GM04504 (cell line): ENCODE measurements around the gene OR51B5.
"Not testable (repeated sequence)": the region's sequence is repeated elsewhere in the genome, so short reads cannot be mapped to it uniquely, and the experiment has no call there.

Source experiments
- DNase-seq: peaks from one replicate; pipeline ENCODE4 v3.0.0-alpha.2; 2012; ENCODE audit warnings: low read depth

OR51B5 gene, protein sequence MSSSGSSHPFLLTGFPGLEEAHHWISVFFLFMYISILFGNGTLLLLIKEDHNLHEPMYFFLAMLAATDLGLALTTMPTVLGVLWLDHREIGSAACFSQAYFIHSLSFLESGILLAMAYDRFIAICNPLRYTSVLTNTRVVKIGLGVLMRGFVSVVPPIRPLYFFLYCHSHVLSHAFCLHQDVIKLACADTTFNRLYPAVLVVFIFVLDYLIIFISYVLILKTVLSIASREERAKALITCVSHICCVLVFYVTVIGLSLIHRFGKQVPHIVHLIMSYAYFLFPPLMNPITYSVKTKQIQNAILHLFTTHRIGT

GRCh38 chr11:5343474-5344335 is at the start of gene OR51B5:
Gene OR51B5 (minus strand): TSS chr11:5343524. CDS start chr11:5343524, 0 bp downstream.
- DNase-seq = no peak

DNA sequence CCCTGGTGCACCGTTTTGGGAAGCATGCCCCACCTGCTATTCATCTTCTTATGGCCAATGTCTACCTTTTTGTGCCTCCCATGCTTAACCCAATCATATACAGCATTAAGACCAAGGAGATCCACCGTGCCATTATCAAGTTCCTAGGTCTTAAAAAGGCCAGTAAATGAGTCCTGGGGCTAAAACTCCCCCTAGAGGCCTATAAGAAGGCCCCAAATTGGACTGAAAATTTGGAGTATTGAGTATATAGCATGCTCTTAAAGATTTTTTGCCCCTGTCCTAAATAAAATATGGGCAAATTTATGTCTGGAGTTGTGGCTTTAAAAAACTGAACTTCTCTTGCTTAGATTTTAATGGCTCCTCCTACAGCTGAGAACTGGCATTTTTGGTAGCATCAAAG is 46.9 kb upstream of the OR51B5 start:
- DNase-seq = no peak

DNA sequence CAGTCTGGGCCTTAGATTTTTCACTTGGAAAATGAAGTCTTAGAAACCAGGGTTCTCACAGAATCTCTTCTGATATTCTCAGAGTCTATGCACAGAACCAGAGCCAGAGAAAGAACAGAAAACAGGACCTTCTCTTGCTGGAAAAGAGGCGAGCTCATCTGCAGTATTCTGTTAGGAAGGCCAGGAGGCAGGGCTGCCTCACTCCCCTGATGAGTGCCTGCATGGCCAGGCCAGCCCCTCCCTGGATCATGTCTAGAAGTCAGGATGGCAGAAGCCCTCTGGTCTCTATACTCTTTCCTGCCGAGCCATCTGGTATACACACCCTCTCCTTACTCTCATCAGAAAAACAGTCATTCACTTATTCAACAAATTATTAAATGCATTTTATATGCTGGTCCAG is 41.0 kb upstream of the OR51B5 start:
- DNase-seq = no peak

GRCh38 chr11:5383576-5383975 is 40.3 kb upstream of the OR51B5 start, which contains the start of gene OR51M1:
Gene OR51M1 (plus strand): TSS chr11:5383812. CDS start chr11:5389399, 5,587 bp downstream.
- no peak for DNase-seq

DNA sequence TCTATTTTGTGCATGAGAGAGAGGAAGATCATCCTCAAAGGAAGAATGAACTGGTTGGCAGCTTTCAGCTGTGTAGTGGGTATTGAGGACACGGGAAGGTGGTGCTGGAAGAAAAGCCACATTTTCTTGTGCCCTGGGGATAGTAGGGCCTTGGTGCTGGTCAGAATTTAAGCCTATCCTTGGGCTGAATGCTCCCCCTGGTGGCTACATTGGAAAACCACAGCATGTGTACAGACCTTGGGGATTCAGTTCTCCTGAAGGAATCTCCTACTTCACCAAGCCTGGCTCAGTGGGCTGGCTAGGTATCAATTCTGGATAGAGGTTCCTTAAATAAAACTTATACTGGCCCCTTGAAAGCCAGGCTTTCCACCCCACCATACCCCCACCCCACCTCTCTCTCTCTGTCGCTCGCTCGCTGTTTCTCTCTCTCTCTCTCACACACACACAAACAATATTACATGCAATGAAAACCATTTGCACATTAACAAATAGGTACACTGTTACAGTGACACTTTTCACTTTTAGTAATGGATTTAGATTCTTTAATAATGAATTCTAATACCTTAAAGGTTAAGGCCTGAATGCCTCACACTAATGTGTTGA is 37.5 kb upstream of the OR51B5 start:
- peak; percentile 46 for DNase-seq

DNA sequence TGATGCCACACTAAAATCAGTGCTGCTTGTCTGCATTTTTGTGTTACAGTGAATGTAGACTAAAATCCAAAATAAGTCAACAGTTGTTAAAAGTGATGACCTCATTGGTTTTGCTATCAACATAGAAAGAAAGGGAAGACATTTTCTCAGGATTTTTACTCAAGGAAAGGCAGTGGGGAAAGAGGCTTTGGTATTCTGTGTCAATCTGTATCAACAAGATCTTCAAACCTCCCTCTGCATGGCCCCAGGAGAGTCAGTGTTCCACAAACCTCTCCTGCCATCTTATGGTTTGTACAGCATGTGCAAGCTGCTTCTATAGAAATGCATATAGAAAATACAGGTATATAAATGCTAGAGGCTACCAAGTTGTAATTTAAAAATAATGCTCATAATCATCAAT is 26.5 kb upstream of the OR51B5 start:
- peak; percentile 34 for DNase-seq

GRCh38 chr11:5368502-5369043 is 25.2 kb upstream of the OR51B5 start:
- DNase-seq = no peak

GRCh38 chr11:5367448-5368074 is 24.2 kb upstream of the OR51B5 start:
- peak; percentile 29 for DNase-seq

DNA sequence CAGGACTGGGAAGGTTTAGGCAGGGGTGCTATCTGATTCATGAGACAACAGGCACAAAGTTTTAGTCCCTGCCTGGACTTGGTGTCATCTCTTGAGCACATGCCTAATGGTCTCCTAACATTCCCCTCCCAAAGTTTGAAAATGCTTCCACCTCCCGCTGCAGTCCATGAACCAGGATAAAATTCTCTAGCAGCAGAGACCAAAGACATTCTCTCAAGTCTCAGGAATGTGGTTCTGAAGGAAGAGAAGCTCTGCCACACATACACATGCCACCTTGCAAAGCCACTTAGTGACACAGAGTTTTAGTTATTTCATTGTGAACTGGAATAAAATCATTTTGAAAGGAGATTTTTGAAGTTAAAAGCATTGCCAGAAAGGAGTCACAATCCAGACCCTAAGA is 23.5 kb upstream of the OR51B5 start:
- DNase-seq = no peak

DNA sequence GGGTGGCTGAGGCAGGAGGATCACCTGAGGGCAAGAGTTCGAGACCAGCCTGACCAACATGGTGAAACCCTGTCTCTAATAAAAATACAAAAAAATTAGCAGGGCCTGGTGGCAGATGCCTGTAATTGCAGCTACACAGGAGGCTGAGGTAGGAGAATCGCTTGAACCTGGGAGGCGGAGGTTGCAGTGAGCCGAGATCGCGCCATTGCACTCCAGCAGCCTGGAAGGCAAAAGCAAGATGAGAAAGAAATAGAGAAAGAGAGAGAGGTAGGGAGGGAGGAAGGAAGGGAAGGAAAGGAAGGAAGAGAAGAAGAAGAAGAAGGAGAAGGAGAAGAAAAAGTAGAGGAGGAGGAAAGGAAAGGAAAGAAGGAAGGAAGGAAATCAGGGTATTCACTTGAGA is 23.0 kb upstream of the OR51B5 start:
- not testable (repeated sequence) for DNase-seq

- peak; percentile 46 for DNase-seq
These were observed 20.9 kb upstream of the OR51B5 start for GRCh38 chr11:5364214-5364613.

GRCh38 chr11:5363679-5364078 is 20.4 kb upstream of the OR51B5 start:
- no peak for DNase-seq

- no peak for DNase-seq
These were observed 18.8 kb upstream of the OR51B5 start for GRCh38 chr11:5362017-5362625.

- not testable (repeated sequence) for DNase-seq
These were observed 12.7 kb upstream of the OR51B5 start for GRCh38 chr11:5356031-5356430.

DNA sequence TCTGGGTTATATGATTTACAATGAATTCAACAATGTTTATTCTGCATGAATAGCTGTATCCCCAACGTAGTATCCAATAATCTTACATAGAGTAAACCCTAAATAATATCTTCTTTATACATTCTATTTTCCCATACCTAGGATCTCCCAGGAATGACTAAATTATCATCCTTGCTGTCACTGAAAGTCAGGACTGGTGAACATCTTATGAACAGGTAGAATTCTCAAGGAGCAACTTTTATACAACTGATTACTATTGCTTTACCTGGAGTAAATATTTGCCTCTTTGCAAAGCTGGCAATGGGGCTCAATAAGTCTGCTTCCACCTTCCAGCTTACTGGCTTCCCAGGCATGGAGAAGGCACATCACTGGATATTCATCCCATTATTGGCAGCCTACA is 7.9 kb upstream of the OR51B5 start, which contains the start of gene OR51B6:
OR51B6 (plus strand) TSS at position 301 of the 400 bp plus-strand sequence; CDS start at position 301, 0 bp downstream.
- DNase-seq = no peak

- no peak for DNase-seq
These were observed 6.2 kb upstream of the OR51B5 start for GRCh38 chr11:5349550-5349949.

GRCh38 chr11:5348551-5349194 is 5.3 kb upstream of the OR51B5 start:
- DNase-seq = no peak

DNA sequence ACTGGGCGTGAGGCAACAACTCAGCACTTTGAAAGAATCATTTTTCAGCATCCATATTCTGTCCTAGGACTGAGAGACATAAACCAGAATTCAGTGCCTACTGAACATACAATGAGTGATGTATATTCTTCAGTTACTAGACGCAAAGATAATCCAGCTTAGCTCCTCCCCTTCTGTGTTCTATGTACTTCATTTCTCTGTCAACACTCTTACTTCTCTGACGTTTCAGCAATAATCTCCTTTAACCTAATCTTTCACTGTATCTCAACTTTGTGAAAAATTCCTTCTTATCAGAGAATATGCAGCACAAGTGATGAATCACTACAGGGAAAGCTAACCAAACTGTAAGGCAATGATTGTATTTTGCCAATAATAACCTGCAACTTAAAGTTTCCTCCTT is 2.5 kb upstream of the OR51B5 start:
- DNase-seq = no peak

DNA sequence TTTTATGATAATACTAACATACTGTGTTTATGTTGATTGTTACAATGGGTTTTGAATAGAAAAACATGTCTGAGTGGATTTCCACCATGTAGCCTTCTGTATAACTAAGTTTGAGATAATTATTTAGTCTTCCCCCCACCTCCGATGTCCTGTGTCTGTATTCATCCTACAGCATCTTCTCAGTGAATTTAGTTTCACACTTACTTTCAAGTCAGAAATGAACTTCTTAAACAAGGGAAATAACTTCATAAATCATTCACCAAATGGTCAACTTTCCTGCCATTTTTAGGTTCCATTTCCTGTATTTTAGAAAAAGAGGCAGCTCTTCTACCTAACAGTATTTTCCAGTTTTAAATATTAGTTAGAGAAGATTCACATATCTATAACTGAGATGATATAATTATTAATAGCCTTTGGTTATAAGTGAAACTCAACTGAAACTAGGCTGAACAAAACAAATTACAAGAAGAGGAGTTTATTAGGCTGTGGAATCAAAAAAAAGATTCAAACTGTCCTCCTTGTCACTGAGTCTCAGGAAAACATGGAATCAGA is 3.5 kb downstream of the OR51B5 start:
- no peak for DNase-seq

GRCh38 chr11:5337253-5337652 is 6.1 kb downstream of the OR51B5 start:
- not testable (repeated sequence) for DNase-seq

DNA sequence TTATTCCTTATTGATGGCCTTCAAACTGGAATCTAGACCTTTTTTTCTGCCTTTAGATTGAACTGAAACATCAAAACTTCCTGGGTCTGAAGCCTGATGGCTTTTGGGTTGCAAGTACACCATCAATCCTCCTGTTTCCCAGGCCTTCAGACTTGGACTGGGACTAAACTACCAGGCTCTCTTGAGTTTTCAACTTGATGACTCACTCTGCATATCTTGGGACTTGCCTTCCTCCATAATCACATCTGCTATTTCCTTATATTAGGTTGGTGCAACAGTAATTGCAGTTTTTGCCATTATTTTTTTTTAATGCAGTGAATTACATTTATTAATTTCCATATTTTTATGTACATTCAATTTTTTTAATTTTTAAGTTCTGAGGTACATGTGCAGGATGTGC is 7.0 kb downstream of the OR51B5 start:
- peak; percentile 12 for DNase-seq
